ENCODE data around the gene RD3L. TPM values are rescaled to one million over a fixed set of nuclear protein-coding genes. Genes with fewer than 3 reads are reported as not detected.

The RD3L gene
- total and polyA plus RNA-seq, 2 of the 4 experiments (the other 2 are of a cell fraction) = not detected

GRCh38 chr14:103969961-103970360 lies 27.6 kb upstream of the RD3L start:
- no peak overlapping the region for H3K56ac ChIP-seq (ENCODE audit: extremely low read depth, insufficient read depth, low read length)
- no peak overlapping the region for H2BK15ac ChIP-seq (ENCODE audit: low read depth, low read length)
- TF ChIP-seq USF2 (IDR thresholded peaks at IDR 0.05; ENCODE audit: low read depth, low read length) (no peak), MAZ (IDR thresholded peaks at IDR 0.05; ENCODE audit: borderline replicate concordance, low read depth, low read length) (no peak), RAD21 (IDR thresholded peaks at IDR 0.05; ENCODE audit: low read length) (no peak), BHLHE40 (IDR thresholded peaks at IDR 0.05; ENCODE audit: low read depth, low read length) (no peak), POLR2A (IDR thresholded peaks at IDR 0.05; ENCODE audit: low read depth, low read length) (no peak), FOS (IDR thresholded peaks at IDR 0.05; ENCODE audit: low read depth, low read length) (no peak)
- H3K9ac ChIP-seq (ENCODE audit: low read depth, low read length) = no peak overlapping the region
- H2AK9ac ChIP-seq (replicated peaks; ENCODE audit: low read depth, low read length, poor library complexity) = no peak overlapping the region
- no peak overlapping the region for H2AFZ ChIP-seq (replicated peaks; ENCODE audit: low read length, poor library complexity)
- dilution Hi-C loops (cut with HindIII; ENCODE audit: low sequenced_read_pairs, unreplicated experiment) (no loop called here), intact Hi-C loops (cut with micrococcal nuclease) (no loop called here), in situ Hi-C loops (cut with MboI; ENCODE audit: low sequenced_read_pairs) (no loop called here)
- no TSS peak for BruUV-seq (replicated peaks)
- H3K9me3 ChIP-seq (ENCODE audit: control insufficient read depth, insufficient read depth, low read length) = no peaks in the 10 kb centered on the region
- no peak overlapping the region for H3K4me2 ChIP-seq (ENCODE audit: low read depth, low read length)
- no peak overlapping the region for H4K91ac ChIP-seq (ENCODE audit: insufficient read depth, low read depth, low read length)
- ChIA-PET POLR2A (ENCODE audit: unreplicated experiment) (no interaction called here), CTCF (interaction anchor here (1.1 kb wide), 1 partner anchor 9 kb away, joined by 3 read pairs; no protein-coding TSS in a partner anchor)
- no peaks in the 10 kb centered on the region for H4K20me1 ChIP-seq (ENCODE audit: insufficient read depth, low read length)
- no peaks in the 10 kb centered on the region for H3K9me1 ChIP-seq (ENCODE audit: insufficient read depth, low read length)
- no peak overlapping the region for H2BK20ac ChIP-seq (ENCODE audit: low read depth, low read length)
- H3K27ac ChIP-seq (ENCODE audit: insufficient read depth, low read length) = no peak overlapping the region
- H3K4ac ChIP-seq (ENCODE audit: low read depth, low read length) = no peak overlapping the region
- no CpG with 5 or more reads among the region's 4 CpGs for WGBS, 2 experiments (ENCODE audit: extremely low coverage in 2 of 2, insufficient read length in 1 of 2)
- no peaks in the 10 kb centered on the region for H3K79me1 ChIP-seq (ENCODE audit: low read depth in 1 of 2, low read length in 2 of 2)
- H4K5ac ChIP-seq (ENCODE audit: low read depth, low read length) = no peak overlapping the region
- no peak overlapping the region for H3K14ac ChIP-seq (replicated peaks; ENCODE audit: low read depth, low read length)
- DNase-seq = no peak
- H3K23ac ChIP-seq (ENCODE audit: low read depth, low read length) = no peak overlapping the region
- H3K27me3 ChIP-seq (ENCODE audit: control insufficient read depth, insufficient read depth, low read length) = peaks cover 6% of the 10 kb centered on the region
- H4K8ac ChIP-seq (ENCODE audit: low read depth in 2 of 2, low read length in 2 of 2) = no peak overlapping the region
- ATAC-seq (ENCODE audit: low read depth) = no peak
- no peak overlapping the region for H2BK120ac ChIP-seq (ENCODE audit: low read depth, low read length)
- H3K18ac ChIP-seq (ENCODE audit: low read depth, low read length) = no peak overlapping the region
- no peak overlapping the region for H2BK5ac ChIP-seq (ENCODE audit: low read depth, low read length, poor library complexity, severe bottlenecking)
- H3K4me1 ChIP-seq (ENCODE audit: control insufficient read depth, insufficient read depth, low read length) = no peaks in the 10 kb centered on the region
- H2AK5ac ChIP-seq (ENCODE audit: low read depth, low read length) = no peak overlapping the region
- no peaks in the 10 kb centered on the region for H3K36me3 ChIP-seq (ENCODE audit: control insufficient read depth, insufficient read depth, low read length)
- no peak overlapping the region for H3K4me3 ChIP-seq (ENCODE audit: insufficient read depth, low read depth, low read length)
